Vagina (tissue), 2 donors: ENCODE data around the gene TIMM22.
"Not testable (repeated sequence)": the region's sequence is repeated elsewhere in the genome, so short reads cannot be mapped to it uniquely, and the experiment has no call there.

Experiments used
- CTCF ChIP-seq, 3 experiments: fragments of 450-650 bp in 2 of 3; fragments of 200-600 bp in 1 of 3; sonication (generic) in 1 of 3; IDR thresholded peaks; one replicate each; pipeline ENCODE4 v1.5.1; 2017 to 2019; ENCODE audit warnings: antibody characterized with exemption in 3 of 3, mild to moderate bottlenecking in 2 of 3, moderate library complexity in 2 of 3
- POLR2A ChIP-seq, 2 donors: fragments of 450-650 bp; IDR thresholded peaks; one replicate each; pipeline ENCODE4 v1.6.1; 2017; ENCODE audit warnings: antibody characterized with exemption in 2 of 2, mild to moderate bottlenecking in 2 of 2, moderate library complexity in 2 of 2
- POLR2AphosphoS5 ChIP-seq, 2 donors: sonication (generic); formaldehyde crosslinking; IDR thresholded peaks; one replicate each; pipeline ENCODE4 v1.9.0; 2017; ENCODE audit warnings: antibody characterized with exemption in 2 of 2, mild to moderate bottlenecking in 2 of 2, low read depth in 1 of 2; ENCODE audit not compliant: insufficient read depth in 1 of 2

- TF ChIP-seq CTCF (IDR thresholded peaks at IDR 0.05); POLR2AphosphoS5 (IDR thresholded peaks at IDR 0.05; ENCODE audit: insufficient read depth in 1 of 2, low read depth in 1 of 2); POLR2A (IDR thresholded peaks at IDR 0.05): not testable (repeated sequence)
Measured at GRCh38 chr17:1048516-1049115, 51.7 kb downstream of the TIMM22 start.
